Mesothelial cell of epicardium (in vitro differentiated cells): Measurements from ENCODE around the gene SLC6A3. TPM values are rescaled to one million over a fixed set of nuclear protein-coding genes. Genes with fewer than 3 reads are reported as not detected.

Source experiments
- DNase-seq, 2 experiments: peaks; one replicate each; pipeline ENCODE4 v3.0.0; 2021; ENCODE audit warnings: low spot score in 2 of 2; ENCODE audit not compliant: unreplicated experiment in 2 of 2
- H3K27ac Mint-ChIP-seq: 2 replicates; pipeline ENCODE4 v1.8.0; 2021; ENCODE audit warnings: mixed read lengths
- H3K27me3 Mint-ChIP-seq: 2 replicates; pipeline ENCODE4 v1.8.0; 2021; ENCODE audit warnings: low read depth, mixed read lengths
- H3K36me3 Mint-ChIP-seq: 2 replicates; pipeline ENCODE4 v1.8.0; 2021; ENCODE audit warnings: mixed read lengths
- H3K4me1 Mint-ChIP-seq: 2 replicates; pipeline ENCODE4 v1.8.0; 2021; ENCODE audit warnings: mixed read lengths
- H3K4me3 Mint-ChIP-seq: 2 replicates; pipeline ENCODE4 v1.8.0; 2021; ENCODE audit warnings: mild to moderate bottlenecking, moderate library complexity, mixed read lengths
- H3K9me3 Mint-ChIP-seq: 2 replicates; pipeline ENCODE4 v1.8.0; 2021; ENCODE audit warnings: mixed read lengths
- total RNA-seq: library from RNA; stranded (reverse); gene quantifications from 3 replicates; pipeline ENCODE4 v1.2.1, GENCODE V29; 2021
- TF ChIP-seq, protein P1 (sequence below): fragments of 200-600 bp; sonication (generic); IDR thresholded peaks from one replicate; pipeline ENCODE4 v1.5.0; 2021; ENCODE audit warnings: antibody characterized with exemption; ENCODE audit not compliant: unreplicated experiment

The SLC6A3 gene
- total RNA-seq, 1 donor from 2014 or later = 0.04 TPM

DNA sequence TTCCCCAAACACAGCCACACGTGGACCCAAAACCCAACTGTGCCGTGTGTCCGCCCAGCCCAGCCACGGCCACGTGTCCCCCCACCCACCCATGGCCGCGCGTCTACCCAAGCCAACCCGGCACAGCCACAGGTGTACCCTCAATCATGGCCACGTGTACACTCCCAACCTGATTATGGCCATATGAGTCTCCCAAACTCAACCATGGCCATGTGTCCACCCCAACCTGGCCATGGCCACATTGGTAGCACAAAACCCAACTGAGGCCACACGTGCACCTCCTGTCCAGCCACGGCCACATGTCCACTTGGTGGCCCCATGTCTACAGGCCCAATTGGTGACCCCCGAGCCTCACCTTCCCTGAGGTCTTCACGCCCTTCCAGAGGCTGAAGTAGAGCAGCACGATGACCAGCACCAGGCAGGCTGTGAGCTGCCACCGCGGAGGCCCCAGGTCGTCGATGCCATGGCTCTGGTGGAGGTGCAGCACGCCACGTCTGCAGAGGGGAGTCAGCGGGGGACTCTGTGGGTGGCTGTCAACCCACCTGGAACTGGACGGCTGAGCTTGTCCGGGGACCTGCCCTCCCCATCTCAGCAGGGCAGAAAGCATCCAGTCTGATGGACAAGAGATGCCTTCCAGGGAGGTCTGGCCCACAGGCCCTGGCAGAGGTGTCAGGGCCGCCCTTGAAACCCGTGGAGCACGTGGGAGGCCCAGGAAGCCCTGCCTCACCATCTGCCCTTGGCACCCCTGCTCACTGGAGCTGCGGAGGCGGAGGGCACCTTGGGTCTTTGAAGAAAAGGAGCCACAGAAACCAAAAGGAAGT lies 23.5 kb downstream of the SLC6A3 start:
- no peaks in the 10 kb centered on the region for H3K4me1 Mint-ChIP-seq
- H3K27me3 Mint-ChIP-seq = peaks cover 2% of the 10 kb centered on the region
- H3K27ac Mint-ChIP-seq = no peak overlapping the region
- H3K36me3 Mint-ChIP-seq = peaks cover 2% of the 10 kb centered on the region
- H3K9me3 Mint-ChIP-seq = peaks cover 26% of the 10 kb centered on the region
- TF ChIP-seq, protein P1, sequence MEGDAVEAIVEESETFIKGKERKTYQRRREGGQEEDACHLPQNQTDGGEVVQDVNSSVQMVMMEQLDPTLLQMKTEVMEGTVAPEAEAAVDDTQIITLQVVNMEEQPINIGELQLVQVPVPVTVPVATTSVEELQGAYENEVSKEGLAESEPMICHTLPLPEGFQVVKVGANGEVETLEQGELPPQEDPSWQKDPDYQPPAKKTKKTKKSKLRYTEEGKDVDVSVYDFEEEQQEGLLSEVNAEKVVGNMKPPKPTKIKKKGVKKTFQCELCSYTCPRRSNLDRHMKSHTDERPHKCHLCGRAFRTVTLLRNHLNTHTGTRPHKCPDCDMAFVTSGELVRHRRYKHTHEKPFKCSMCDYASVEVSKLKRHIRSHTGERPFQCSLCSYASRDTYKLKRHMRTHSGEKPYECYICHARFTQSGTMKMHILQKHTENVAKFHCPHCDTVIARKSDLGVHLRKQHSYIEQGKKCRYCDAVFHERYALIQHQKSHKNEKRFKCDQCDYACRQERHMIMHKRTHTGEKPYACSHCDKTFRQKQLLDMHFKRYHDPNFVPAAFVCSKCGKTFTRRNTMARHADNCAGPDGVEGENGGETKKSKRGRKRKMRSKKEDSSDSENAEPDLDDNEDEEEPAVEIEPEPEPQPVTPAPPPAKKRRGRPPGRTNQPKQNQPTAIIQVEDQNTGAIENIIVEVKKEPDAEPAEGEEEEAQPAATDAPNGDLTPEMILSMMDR = no peak
- no peak overlapping the region for H3K4me3 Mint-ChIP-seq
- DNase-seq = no peak

DNA sequence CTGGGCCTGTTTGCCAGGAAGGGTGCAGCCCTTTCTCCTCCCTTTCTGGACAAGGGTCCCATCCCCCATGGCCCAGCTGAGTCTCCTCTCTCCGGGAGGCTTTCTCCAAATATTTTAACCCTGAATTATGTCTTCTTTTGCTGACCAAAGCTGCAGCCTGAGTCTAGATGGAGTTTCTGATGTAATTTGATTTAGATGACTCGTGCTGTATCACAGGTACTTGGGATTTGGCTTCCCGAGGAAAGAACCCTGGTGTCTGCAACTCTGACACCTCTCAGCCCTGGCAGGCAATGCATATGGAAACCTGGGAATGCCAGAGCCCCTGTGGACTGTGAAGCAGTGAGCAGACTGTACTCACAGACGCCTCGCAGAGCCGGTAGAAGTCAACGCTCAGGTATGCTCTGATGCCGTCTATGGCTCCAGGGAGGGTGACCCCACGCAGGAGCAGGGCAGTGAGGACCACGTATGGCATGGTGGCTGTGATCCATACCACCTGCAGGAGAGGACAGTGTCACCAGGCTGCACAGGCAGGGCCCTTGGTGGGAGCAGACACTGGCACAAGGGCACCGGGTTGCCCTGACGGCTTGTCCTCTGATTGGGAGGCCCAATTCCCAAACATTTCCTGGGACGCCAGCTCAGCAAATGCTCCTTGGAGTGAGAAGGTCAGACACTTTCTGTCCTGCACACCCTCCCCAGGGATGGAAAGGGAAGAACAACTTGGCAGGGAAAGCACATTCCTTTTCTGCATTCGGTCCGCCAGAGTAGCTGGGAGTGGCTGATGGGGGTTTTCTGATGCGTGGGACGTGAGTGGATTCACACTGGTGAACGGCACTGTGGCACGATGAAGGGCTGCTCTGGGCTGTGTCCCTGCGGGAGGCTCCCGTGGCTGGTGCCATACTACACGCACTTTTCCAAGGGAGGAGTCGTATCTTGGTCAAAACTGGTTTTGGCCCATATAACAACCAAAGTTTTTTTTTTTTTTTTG lies 24.7 kb downstream of the SLC6A3 start:
- Mint-ChIP-seq H3K27me3 (peaks cover 4% of the 10 kb centered on the region), H3K27ac (no peak overlapping the region), H3K36me3 (no peaks in the 10 kb centered on the region), H3K9me3 (peaks cover 16% of the 10 kb centered on the region), H3K4me1 (no peaks in the 10 kb centered on the region), H3K4me3 (no peak overlapping the region)
- no peak for DNase-seq
- TF ChIP-seq, protein P1 = no peak

DNA sequence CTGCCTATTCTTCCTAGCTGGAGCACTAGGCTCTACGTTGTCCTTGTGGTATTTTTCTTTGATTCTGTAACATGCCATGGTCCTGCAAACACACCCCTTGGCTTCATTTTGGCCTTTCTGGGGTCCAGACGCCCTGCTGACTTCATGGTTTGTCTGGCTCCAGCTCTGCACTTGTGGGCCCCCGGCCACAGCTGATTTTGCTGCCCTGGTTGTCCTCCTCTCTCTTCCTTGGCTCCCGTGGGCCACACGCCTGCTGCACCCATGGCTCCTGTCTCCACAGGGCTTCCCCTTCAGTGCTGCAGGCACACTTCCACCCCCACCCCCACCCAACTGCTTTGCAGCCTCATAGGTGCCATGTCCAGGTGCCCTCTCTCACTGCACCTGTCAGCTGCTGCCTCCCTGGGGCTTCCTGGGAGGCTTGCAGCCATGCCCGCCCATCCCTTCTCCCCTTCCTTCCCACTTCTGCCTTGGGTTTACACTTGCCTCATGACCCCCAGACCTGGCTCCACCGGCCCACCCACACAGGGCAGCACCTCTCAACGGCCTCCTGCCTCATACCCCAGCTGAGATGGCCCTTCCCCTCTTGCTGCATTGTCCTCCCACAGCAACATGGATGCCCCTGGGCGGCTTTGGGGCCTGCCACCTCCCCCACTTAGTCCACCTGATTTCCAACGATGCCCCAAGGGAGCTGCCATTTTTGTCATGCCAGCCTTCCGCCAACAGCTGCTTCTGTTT lies 25.6 kb downstream of the SLC6A3 start:
- H3K4me3 Mint-ChIP-seq = no peak overlapping the region
- no peaks in the 10 kb centered on the region for H3K4me1 Mint-ChIP-seq
- H3K27me3 Mint-ChIP-seq = peaks cover 4% of the 10 kb centered on the region
- no peaks in the 10 kb centered on the region for H3K36me3 Mint-ChIP-seq
- H3K27ac Mint-ChIP-seq = no peak overlapping the region
- TF ChIP-seq, protein P1 = no peak
- no peak for DNase-seq
- peaks cover 14% of the 10 kb centered on the region for H3K9me3 Mint-ChIP-seq

DNA sequence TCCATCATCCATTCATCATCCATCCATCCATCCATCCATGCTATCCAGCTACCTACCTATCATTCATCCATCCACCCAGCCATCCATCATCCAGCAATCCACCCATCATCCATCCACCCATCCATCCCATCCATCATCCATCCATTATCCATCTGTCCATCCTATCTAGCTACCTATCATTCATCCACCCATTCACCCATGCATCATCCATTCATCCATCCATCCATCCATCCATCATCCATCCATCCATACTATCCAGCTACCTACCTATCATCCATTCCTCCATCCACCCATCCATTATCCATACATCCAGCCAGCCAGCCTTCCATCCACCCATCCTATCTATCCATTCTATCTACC lies 26.3 kb downstream of the SLC6A3 start:
- Mint-ChIP-seq H3K4me3 (no peak overlapping the region), H3K4me1 (no peaks in the 10 kb centered on the region), H3K27me3 (peaks cover 4% of the 10 kb centered on the region), H3K9me3 (peaks cover 14% of the 10 kb centered on the region), H3K27ac (no peak overlapping the region), H3K36me3 (no peaks in the 10 kb centered on the region)
- DNase-seq = no peak
- TF ChIP-seq, protein P1 = no peak

DNA sequence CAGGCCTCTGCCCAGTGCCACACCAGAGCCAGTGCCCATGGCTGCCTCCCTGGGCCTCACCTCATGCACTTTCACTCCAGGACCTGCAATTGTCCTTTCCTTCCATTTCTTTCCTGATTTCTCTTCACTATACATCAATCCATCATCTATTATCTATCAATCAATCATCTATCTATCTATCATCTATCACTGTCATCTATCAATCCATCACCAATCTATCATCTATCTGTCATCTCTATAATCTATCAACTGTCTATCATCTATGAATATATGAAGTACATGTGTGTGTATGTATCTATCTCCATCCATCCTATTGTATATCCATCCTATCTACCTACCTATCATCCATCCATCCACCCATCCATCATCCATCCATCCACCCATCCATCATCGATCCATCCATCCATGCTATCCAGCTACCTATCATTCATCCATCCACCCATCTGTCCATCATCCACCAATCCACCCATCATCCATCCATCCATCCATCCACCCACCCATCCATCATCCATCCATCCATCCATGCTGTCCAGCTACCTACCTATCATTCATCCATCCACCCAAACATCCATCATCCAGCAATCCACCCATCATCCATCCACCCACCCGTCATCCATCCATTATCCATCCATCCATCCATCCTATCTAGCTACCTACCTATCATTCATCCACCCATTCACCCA lies 26.9 kb downstream of the SLC6A3 start:
- Mint-ChIP-seq H3K9me3 (peaks cover 14% of the 10 kb centered on the region), H3K36me3 (no peaks in the 10 kb centered on the region), H3K27ac (no peak overlapping the region)

More for the DNA sequence above, 26.9 kb downstream of the SLC6A3 start:
- DNase-seq = no peak
- no peaks in the 10 kb centered on the region for H3K4me1 Mint-ChIP-seq
- H3K4me3 Mint-ChIP-seq = no peak overlapping the region
- TF ChIP-seq, protein P1 = no peak
- peaks cover 4% of the 10 kb centered on the region for H3K27me3 Mint-ChIP-seq
